ELR (cell line): ENCODE data around the gene SENP5.
"Not testable (repeated sequence)": the region's sequence is repeated elsewhere in the genome, so short reads cannot be mapped to it uniquely, and the experiment has no call there.

Experiments used
- DNase-seq: peaks from one replicate; pipeline ENCODE4 v3.0.0-alpha.2; 2015; ENCODE audit warnings: low read depth

SENP5 gene, protein sequence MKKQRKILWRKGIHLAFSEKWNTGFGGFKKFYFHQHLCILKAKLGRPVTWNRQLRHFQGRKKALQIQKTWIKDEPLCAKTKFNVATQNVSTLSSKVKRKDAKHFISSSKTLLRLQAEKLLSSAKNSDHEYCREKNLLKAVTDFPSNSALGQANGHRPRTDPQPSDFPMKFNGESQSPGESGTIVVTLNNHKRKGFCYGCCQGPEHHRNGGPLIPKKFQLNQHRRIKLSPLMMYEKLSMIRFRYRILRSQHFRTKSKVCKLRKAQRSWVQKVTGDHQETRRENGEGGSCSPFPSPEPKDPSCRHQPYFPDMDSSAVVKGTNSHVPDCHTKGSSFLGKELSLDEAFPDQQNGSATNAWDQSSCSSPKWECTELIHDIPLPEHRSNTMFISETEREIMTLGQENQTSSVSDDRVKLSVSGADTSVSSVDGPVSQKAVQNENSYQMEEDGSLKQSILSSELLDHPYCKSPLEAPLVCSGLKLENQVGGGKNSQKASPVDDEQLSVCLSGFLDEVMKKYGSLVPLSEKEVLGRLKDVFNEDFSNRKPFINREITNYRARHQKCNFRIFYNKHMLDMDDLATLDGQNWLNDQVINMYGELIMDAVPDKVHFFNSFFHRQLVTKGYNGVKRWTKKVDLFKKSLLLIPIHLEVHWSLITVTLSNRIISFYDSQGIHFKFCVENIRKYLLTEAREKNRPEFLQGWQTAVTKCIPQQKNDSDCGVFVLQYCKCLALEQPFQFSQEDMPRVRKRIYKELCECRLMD

DNA sequence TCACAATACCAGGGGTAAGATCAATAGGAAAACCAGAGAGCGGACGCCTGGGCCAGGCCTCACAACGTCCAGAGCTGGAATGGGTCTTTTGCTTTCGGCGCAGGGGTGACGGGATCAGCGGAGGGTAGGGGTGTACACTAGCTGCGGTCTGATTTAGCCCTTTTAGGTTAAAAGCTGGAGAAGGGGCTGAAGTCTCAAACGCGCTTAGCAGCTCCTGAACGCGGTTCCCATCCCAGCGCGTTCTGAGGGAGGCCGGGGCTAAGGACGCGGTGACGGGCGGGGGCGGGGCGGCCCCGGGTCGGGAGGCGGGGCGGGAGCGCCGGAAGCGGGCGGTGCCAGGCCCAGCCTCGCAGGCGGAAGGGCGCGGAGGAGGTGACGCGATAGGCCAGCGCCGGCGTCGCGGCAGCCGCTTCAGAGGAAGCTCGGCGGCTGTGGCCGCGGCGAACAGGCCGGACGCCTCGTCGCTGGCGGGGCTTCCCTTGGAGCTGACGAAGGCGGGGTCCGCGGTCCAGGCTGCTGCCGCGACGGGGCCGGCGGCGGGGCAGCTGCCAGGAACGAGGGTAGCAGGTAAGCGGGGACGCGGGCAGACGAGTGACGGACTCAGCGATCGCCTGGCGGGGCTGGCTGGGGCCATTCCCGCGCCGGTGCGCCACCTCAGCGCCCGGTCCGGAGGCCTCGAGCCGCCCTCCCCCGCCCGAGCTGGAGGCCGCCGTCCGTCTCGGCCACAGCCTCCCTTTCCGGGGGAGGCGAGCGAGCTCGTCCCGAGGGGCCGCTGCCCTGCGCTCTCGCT lies at the start of gene SENP5:
TSS of gene SENP5 (plus strand) at position 414 of the 790 bp plus-strand sequence. CDS start 17,262 bp downstream, outside the sequence.
- peak; percentile 93 for DNase-seq

- DNase-seq: no peak
These were observed 45.8 kb upstream of the SENP5 start for GRCh38 chr3:196821806-196822355.

GRCh38 chr3:196829651-196830050 lies 38.1 kb upstream of the SENP5 start:
- DNase-seq: not testable (repeated sequence)

GRCh38 chr3:196835086-196835485 lies 32.6 kb upstream of the SENP5 start:
- DNase-seq: no peak

DNA sequence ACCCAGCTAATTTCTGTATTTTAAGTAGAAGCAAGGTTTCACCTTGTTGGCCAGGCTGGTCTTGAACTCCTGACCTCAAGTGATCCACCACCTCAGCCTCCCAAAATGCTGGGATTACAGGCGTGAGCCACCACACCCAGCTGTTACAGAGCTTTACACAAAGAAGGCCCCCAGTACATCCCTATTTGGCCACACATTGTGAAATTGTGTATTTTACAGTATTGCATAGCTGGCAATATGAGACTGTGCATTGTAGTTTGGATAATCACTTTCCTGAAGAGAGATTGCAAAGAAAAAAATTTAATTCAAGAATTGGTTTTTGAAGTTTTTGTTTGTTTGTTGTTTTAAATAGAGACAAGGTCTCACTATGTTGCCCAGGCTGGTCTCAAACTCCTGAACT lies 31.1 kb upstream of the SENP5 start:
- not testable (repeated sequence) for DNase-seq

- DNase-seq: peak; percentile 67
These were observed 29.8 kb upstream of the SENP5 start for GRCh38 chr3:196837819-196838420.

DNA sequence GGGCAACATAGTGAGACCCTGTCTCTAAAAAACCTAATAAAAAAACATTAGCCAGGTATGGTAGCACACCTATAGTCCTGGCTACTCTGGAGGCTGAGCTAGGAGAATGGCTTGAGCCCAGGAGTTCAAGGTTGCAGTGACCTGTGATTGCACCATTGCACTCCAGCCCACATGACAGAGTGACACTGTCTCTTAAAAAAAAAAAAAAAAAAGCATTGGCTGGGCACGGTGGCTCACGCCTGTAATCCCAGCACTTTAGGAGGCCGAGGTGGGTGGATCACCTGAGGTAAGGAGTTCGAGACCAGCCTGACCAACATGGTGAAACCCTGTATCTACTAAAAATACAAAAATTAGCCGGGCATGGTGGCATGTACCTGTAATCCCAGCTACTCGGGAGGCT lies 28.4 kb upstream of the SENP5 start:
- DNase-seq: not testable (repeated sequence)

- DNase-seq: no peak
These were observed 24.9 kb upstream of the SENP5 start for GRCh38 chr3:196842567-196843434.

DNA sequence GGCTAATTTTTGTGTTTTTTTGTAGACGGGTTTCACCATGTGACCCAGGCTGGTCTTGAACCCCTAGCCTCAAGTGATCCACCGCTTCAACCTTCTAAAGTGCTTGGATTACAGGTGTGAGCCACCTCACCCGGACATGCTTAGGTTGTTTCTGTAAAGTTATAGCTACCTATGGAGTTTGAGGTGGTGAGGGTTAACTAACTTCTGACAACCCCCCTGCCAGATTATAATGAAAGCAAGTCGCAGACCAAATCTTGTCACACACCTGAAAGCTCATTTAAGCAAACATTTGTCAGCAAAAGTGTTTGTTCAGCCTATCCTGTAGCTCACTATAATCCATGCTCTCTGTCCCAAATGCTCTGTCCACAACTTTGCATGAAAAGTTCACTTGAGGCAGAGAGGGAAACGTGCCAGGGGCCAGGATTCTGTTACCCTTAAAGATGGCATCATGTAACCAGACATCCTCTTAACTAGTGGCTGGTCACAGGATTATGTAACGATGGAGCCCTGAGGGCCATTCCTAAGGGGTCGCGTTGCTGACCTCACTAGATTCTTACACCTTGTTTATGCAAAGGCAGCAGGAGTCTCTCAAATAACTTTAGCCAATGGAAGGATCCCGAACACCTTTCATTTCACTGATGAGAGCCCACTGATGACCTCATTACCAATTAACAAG lies 24.1 kb upstream of the SENP5 start:
- DNase-seq: no peak

DNA sequence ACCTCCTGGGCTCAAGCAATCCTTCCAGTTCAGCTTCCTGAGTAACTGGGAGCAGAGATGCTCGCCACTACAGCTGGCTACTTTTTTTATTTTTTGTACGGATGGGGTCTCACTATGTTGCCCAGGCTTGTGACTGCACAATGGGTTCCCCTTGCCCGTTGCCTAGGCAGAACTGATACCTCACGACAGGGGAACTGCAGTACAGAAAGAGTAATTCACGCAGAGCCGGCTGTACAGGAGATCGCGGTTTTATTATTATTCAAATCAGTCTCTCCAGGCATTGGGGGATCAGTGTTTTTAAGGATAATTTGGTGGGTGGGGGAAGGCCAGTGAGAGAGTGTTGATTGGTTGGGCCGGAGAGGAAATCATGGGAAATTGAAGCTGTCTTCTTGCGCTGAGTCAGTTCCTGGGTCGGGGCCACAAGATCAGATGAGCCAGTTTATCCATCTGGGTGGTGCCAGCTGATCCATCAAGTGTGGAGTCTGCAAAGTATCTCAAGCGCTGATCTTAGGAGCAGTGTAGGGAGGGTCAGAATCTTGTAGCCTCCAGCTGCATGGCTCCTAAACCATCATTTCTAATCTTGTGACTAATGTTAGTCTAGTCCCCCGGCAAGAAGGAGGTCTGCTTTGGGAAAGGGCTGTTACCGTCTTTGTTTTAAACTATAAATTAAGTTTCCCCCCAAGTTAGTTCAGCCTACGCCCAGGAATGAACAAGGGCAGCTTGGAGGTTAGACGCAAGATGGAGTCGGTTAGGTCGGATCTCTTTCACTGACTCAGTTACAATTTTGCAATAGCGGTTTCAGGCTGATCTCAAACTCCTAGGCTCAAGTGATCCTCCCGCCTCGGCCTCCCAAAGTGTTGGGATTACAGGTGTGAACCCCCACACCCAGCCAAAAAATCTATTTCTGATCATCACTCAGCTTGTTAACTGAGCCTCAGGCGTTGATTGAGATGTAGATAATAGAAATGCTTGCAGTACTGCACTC lies 23.2 kb upstream of the SENP5 start:
- DNase-seq: not testable (repeated sequence)

DNA sequence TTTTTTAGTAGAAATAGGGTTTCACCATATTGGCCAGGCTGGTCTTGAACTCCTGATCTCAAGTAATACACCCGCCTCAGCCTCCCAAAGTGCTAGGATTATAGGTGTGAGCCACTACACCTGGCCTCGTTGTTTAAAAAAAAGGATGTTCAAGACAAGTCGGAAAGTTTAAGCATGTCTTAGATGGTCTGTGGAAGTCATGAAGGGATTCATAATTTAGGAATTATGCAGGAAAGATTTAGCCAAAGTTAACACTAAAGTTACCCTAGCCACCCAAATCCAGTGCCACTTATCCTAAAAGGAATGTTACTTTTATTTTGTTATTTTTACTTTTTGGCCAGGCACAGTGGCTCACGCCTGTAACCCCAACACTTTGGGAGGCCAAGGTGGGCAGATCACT lies 19.3 kb upstream of the SENP5 start:
- DNase-seq: not testable (repeated sequence)

GRCh38 chr3:196849180-196849741 lies 18.5 kb upstream of the SENP5 start:
- no peak for DNase-seq

DNA sequence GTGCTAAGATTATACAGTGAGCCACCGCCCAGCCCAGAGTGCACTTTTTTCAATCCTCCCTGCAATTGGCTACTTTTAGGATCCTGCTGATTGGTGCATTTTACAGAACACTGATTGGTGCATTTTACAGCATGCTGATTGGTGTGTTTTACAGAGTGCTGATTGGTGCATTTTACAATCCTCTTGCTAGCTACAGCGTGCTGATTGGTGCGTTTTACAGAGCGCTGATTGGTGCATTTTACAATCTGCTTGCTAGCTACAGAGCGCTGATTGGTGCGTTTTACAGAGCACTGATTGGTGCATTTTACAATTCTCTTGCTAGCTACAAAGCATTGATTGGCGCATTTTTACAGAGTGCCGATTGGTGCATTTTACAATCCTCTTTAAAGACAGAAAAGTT lies 4.7 kb upstream of the SENP5 start:
- DNase-seq: not testable (repeated sequence)

- DNase-seq: no peak
These were observed 589 bp upstream of the SENP5 start for GRCh38 chr3:196867155-196867506.

DNA sequence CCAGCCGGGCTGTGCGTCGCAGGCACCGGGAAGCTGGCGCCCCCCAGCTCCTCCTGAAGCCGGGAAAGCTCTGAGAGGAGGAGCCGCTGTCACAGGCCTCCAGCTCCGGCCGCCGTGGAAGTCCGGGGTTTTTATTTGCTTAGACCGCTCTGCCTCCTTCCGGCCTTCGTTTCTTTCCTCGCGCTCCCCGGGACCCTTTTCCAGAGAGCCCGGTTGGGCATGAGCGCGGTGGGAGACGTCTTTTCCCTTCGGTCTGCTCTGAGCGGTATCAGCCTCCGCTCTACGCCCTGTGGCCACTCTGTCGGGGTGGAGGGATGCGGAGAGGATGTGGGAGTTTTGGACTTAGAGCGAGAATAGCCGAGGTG lies 559 bp downstream of the SENP5 start:
- DNase-seq: peak; percentile 56

DNA sequence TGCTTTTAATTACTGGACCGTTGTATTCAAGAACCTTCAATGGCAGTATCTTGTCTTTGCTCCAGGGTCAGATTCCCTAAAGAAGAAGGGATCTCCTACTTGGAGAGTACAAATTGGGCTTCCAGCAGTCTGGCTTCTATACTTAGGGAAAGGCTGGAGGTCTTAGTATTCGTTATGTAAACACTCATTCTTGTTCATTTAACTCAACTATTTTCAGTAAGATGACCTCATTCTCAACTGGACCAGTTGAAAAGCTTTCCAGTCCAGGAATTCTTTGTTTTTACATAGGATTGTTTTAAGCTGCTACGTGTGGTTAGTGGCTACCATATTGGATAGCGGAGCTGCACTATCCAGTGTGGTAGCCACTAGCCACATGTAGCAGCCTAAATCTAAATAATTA lies 4.6 kb downstream of the SENP5 start:
- no peak for DNase-seq

DNA sequence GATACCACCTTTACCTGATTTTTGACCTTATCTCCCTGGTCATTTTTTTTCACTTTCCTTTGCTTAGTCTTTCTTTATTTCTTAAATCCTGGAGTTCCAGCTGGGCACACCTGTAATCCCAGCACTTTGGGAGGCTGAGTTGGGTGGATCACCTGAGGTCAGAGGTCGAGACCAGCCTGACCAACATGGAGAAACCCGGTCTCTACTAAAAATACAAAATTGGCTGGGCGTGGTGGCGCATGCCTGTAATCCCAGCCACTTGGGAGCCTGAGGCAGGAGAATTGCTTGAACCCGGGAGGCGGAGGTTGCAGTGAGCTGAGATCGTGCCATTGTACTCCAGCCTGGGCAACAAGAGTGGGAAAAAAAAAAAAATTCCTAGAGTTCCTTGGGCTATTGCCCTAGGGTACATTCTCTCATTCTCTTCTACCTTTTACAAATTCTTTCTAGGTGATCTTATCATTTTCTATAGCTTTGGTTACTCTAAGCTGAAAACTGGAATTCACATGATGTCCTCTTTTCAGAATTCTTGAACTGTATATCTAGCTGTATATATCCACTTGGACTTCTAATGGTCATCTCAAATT lies 6.9 kb downstream of the SENP5 start:
- DNase-seq: not testable (repeated sequence)

DNA sequence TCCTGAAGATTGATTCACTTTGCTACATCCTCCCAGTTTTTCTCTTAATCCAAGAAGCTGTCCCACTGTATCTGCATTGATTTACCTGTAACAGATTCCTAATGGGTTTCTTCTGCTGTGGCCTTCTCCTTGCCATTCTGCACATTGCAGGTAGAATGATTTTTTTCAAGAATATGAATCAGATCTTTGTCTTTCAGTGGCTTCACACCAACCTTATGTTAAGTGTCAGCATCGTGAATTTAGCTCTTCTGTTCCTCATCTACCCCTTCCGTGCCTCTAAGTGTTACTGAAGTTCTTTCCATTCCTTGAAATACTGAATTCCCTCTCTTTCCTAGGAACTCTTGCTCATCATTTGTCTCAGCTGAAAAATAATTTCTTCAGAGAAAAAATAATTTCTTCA lies 7.5 kb downstream of the SENP5 start:
- DNase-seq: no peak
